Esophagus muscularis mucosa (tissue), 4 donors: Measurements from ENCODE around the gene ERV3-1. TPM values are rescaled to one million over a fixed set of nuclear protein-coding genes. Genes with fewer than 3 reads are reported as not detected.
"Not testable (repeated sequence)": the region's sequence is repeated elsewhere in the genome, so short reads cannot be mapped to it uniquely, and the experiment has no call there.

ENCODE experiments used
- DNase-seq: peaks from one replicate; pipeline ENCODE4 v3.0.0-alpha.2; 2017; ENCODE audit errors: extremely low spot score
- H3K27ac ChIP-seq, 4 donors: fragments of 200-600 bp; sonication (generic); replicated peaks in 1 of 4; 1 replicate in 3 of 4; 2 replicates in 1 of 4; pipeline ENCODE4 v1.5.1; 2016 to 2019; ENCODE audit warnings: mild to moderate bottlenecking in 1 of 4
- H3K27me3 ChIP-seq, 4 donors: fragments of 200-600 bp; sonication (generic); one replicate each; pipeline versions ENCODE4 v1.5.1 to v1.6.0; 2016 to 2019
- H3K36me3 ChIP-seq, 4 donors: fragments of 200-600 bp; sonication (generic); one replicate each; pipeline ENCODE4 v1.5.1; 2016 to 2019
- H3K4me1 ChIP-seq, 4 donors: fragments of 200-600 bp; sonication (generic); one replicate each; pipeline ENCODE4 v1.5.1; 2016 to 2019
- H3K4me3 ChIP-seq, 4 donors: fragments of 200-600 bp; sonication (generic); 1 replicate in 2 of 4; 2 replicates in 2 of 4; pipeline ENCODE4 v1.5.1; 2016 to 2019; ENCODE audit warnings: mild to moderate bottlenecking in 4 of 4, moderate library complexity in 1 of 4
- H3K9me3 ChIP-seq, 4 donors: fragments of 200-600 bp; sonication (generic); 1 replicate in 3 of 4; 2 replicates in 1 of 4; pipeline ENCODE4 v1.5.1; 2016 to 2019
- CTCF ChIP-seq, 3 experiments: fragments of 200-600 bp in 2 of 3; fragments of 450-650 bp in 1 of 3; sonication (generic) in 2 of 3; IDR thresholded peaks; one replicate each; pipeline ENCODE4 v1.5.1; 2017 to 2019; ENCODE audit warnings: antibody characterized with exemption in 3 of 3, mild to moderate bottlenecking in 2 of 3, moderate library complexity in 1 of 3
- EP300 ChIP-seq: sonication (generic); formaldehyde crosslinking; IDR thresholded peaks from one replicate; pipeline ENCODE4 v1.6.1; 2017; ENCODE audit warnings: antibody characterized with exemption
- POLR2A ChIP-seq: fragments of 450-650 bp; IDR thresholded peaks from one replicate; pipeline ENCODE4 v1.6.1; 2017; ENCODE audit warnings: antibody characterized with exemption, moderate library complexity, mild to moderate bottlenecking, low read depth
- POLR2AphosphoS5 ChIP-seq, 2 donors: sonication (generic); formaldehyde crosslinking; IDR thresholded peaks; one replicate each; pipeline ENCODE4 v1.6.1; 2017; ENCODE audit warnings: antibody characterized with exemption in 2 of 2
- WGBS: methylation state at CpG from one replicate; pipeline ENCODE4 v1.1.5; 2018; 5-methylcytosine and 5-hydroxymethylcytosine counted together
- intact Hi-C: fragments of 100-400 bp; cut with DNase I; formaldehyde crosslinking; loops from one replicate; pipeline ENCODE4 v1.15.1; 2023
- small RNA-seq, 3 donors: library from RNA; depleted of rRNA; stranded (forward); fragments of <200 nt; gene quantifications; one replicate each; pipeline ENCODE3, GENCODE V24; 2016
- total RNA-seq, 4 donors: library from RNA; depleted of rRNA; stranded (reverse); fragments of >200 nt; gene quantifications; one replicate each; pipeline versions ENCODE4 v1.1.0 to v1.2.1, GENCODE V29; 2016

The ERV3-1 gene
- total RNA-seq, 4 donors from 2014 or later: 5.3 to 11.6 (median 7.5) TPM

GRCh38 chr7:64946772-64947171, 59.7 kb downstream of the ERV3-1 start:
- Histone ChIP-seq H3K4me1 (peaks cover 9 to 14% (median 12%) of the 10 kb centered on the region in 4 donors), H3K27me3 (peaks cover 0 to 40% (median 17%) of the 10 kb centered on the region in 4 donors), H3K4me3 (peak overlapping the region in 3 of 4 donors; percentile 47 to 49 (median 47)), H3K9me3 (no peaks in the 10 kb centered on the region), H3K27ac (no peak overlapping the region), H3K36me3 (no peaks in the 10 kb centered on the region)
- intact Hi-C loops: no loop called here
- DNase-seq: no peak
- 42% methylated on average over 5 of the region's 5 CpGs for WGBS
- TF ChIP-seq POLR2AphosphoS5 (IDR thresholded peaks at IDR 0.05) (no peak), CTCF (IDR thresholded peaks at IDR 0.05) (no peak), POLR2A (no peak), EP300 (no peak)

GRCh38 chr7:64945503-64946175, 60.8 kb downstream of the ERV3-1 start:
- H3K4me1 ChIP-seq: peaks cover 9 to 14% (median 12%) of the 10 kb centered on the region in 4 donors
- peaks cover 0 to 40% (median 17%) of the 10 kb centered on the region in 4 donors for H3K27me3 ChIP-seq
- DNase-seq: no peak
- TF ChIP-seq POLR2AphosphoS5 (IDR thresholded peaks at IDR 0.05) (no peak), CTCF (IDR thresholded peaks at IDR 0.05) (no peak), EP300 (no peak), POLR2A (no peak)
- no peaks in the 10 kb centered on the region for H3K36me3 ChIP-seq
- 53% methylated on average over 2 of the region's 2 CpGs for WGBS
- no peaks in the 10 kb centered on the region for H3K9me3 ChIP-seq
- intact Hi-C loops: no loop called here
- no peak overlapping the region for H3K4me3 ChIP-seq
- H3K27ac ChIP-seq: no peak overlapping the region

DNA sequence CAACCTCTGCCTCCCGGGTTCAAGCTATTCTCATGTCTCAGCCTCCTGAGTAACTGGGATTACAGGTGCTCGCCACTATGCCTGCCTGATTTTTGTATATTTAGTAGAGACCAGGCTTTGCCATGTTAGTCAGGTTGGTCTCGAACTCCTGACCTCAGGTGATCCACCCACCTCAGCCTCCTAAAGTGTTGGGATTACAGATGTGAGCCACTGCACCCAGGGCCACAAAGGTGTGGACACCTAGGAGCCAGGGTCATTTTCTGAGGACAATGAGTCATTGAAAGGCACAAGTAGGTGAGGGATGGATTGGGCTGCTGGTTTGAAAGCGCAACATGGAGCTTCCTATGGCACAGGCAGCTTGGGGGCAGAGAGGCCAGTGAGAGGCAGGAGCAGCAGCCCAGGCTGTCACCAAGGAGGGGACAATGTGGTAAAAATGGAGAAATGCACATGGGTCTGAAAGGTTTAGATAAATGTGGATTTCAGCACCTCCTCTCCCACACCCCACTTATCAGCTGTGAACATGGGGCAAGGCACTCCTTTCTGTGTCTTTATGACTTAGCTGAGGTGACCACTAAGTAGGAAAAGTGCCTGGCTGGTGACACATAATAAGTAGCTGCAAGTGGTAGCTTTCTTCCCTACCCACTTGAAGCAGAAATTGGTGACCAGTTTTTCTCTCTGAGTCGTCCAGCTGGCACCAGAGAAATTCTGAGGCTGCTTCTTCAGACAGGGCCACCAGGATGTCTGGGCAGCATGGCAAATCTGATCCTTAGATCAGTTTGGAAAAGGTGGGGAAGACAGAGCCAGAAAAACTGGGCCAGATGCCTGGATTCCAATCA, 61.6 kb downstream of the ERV3-1 start:
- H3K4me1 ChIP-seq: peaks cover 9 to 14% (median 12%) of the 10 kb centered on the region in 4 donors
- 87% methylated on average over 5 of the region's 5 CpGs for WGBS
- H3K27me3 ChIP-seq: peaks cover 0 to 40% (median 17%) of the 10 kb centered on the region in 4 donors
- H3K9me3 ChIP-seq, H3K4me3 ChIP-seq, intact Hi-C loops, H3K36me3 ChIP-seq, H3K27ac ChIP-seq, DNase-seq: not testable (repeated sequence)

Small RNA genes lying within 50 kb of the gene (small RNA-seq; reads per million reads assigned to genes)
- gene RNU6-1229P: 0 reads per million in 3 donors

Other genes with a start within 250 kb of the ERV3-1 start
- gene ZNF138, start 212.3 kb downstream of the ERV3-1 start, total RNA-seq: 1 to 10 TPM; 3.5 to 10.0 (median 5.2) TPM
- gene ZNF273, start 103.4 kb downstream of the ERV3-1 start, total RNA-seq: 1 to 10 TPM; 2.7 to 8.3 (median 3.4) TPM
- gene ZNF117, start 15.7 kb downstream of the ERV3-1 start, total RNA-seq: 1 to 10 TPM; 2.9 to 8.7 (median 4.1) TPM